HepG2 (cell line): ENCODE measurements around the gene PREX1. TPM values are rescaled to one million over a fixed set of nuclear protein-coding genes. Genes with fewer than 3 reads are reported as not detected.

ENCODE experiments used
- ATAC-seq: fragments of 200-7000 bp; cut with Tn5 transposase; 3 replicates; pipeline ENCODE4 v1.9.1; 2020; ENCODE audit warnings: mild to moderate bottlenecking, moderate library complexity
- BruUV-seq: library from RNA; stranded (reverse); fragments of 400-500 nt; replicated peaks from 2 replicates; lab custom pipeline; 2021; lab: Mats Ljungman, UMichigan
- CTCF ChIA-PET: fragments of 300-600 bp; formaldehyde crosslinking; extraction: SDS; loops from one replicate; lab custom pipeline; 2021; ENCODE audit warnings: low total read pairs, inconsistent platforms, low intra/inter-chr PET ratio; lab: Yijun Ruan, JAX
- POLR2A ChIA-PET: fragments of 350-600 bp; sonication (Branson Sonifier 250); formaldehyde crosslinking; loops from one replicate; lab custom pipeline; 2020; ENCODE audit warnings: antibody characterized with exemption, inconsistent platforms; lab: Yijun Ruan, JAX
- DNase-seq: peaks from one replicate; pipeline ENCODE4 v3.0.0-alpha.2; 2015; ENCODE audit warnings: low spot score
- FAIRE-seq: peaks from 3 replicates; lab custom pipeline; 2011; peaks lifted over from hg19 to GRCh38; lab: Jason Lieb, UNC
- H2AFZ ChIP-seq: one replicate; pipeline ENCODE4 v1.6.1; 2011; ENCODE audit warnings: low read length, inconsistent platforms
- H3K27ac ChIP-seq: fragments of 300-600 bp; 3 replicates; pipeline ENCODE4 v1.8.0; 2011; ENCODE audit warnings: mixed run types, mild to moderate bottlenecking, mixed read lengths, low read length, inconsistent platforms; ENCODE audit not compliant: insufficient read depth; ENCODE audit errors: extremely low read length
- H3K27me3 ChIP-seq, 2 experiments: fragments of 200-600 bp in 1 of 2; 2 replicates in 1 of 2; 3 replicates in 1 of 2; pipeline versions ENCODE4 v1.6.0 to v1.8.0; 2011; ENCODE audit warnings: low read length in 2 of 2, mild to moderate bottlenecking in 2 of 2, moderate library complexity in 2 of 2, inconsistent platforms in 1 of 2; ENCODE audit not compliant: insufficient read depth in 2 of 2, control insufficient read depth in 1 of 2
- H3K36me3 ChIP-seq, 2 experiments: fragments of 200-600 bp in 1 of 2; replicated peaks in 1 of 2; 2 replicates in 1 of 2; 3 replicates in 1 of 2; pipeline versions ENCODE4 v1.5.1 to v1.8.0; 2011; ENCODE audit warnings: low read length in 2 of 2, inconsistent platforms in 1 of 2; ENCODE audit not compliant: insufficient read depth in 2 of 2, control insufficient read depth in 1 of 2
- H3K4me1 ChIP-seq: 2 replicates; pipeline ENCODE4 v1.5.1; 2012; ENCODE audit warnings: low read length, inconsistent platforms; ENCODE audit not compliant: insufficient read depth
- H3K4me2 ChIP-seq: 2 replicates; pipeline ENCODE4 v1.6.0; 2011; ENCODE audit warnings: low read depth, low read length, inconsistent platforms
- H3K4me3 ChIP-seq, 3 experiments: fragments of 200-600 bp in 1 of 3; sonication (generic), shearing (Covaris generic) in 1 of 3; replicated peaks in 1 of 3; 2 replicates each; pipeline ENCODE4 v1.5.1; 2011 to 2016; ENCODE audit warnings: low read length in 3 of 3, inconsistent platforms in 2 of 3, low read depth in 2 of 3, mild to moderate bottlenecking in 2 of 3, control low read depth in 1 of 3, mixed read lengths in 1 of 3; ENCODE audit not compliant: insufficient read depth in 1 of 3
- H3K79me2 ChIP-seq: one replicate; pipeline ENCODE4 v1.6.1; 2011; ENCODE audit warnings: low read length, inconsistent platforms; ENCODE audit not compliant: insufficient read depth
- H3K9ac ChIP-seq: 2 replicates; pipeline ENCODE4 v1.6.0; 2011; ENCODE audit warnings: mild to moderate bottlenecking, low read depth, low read length, inconsistent platforms; ENCODE audit not compliant: insufficient read depth
- H3K9me3 ChIP-seq: 2 replicates; pipeline ENCODE4 v1.5.1; 2012; ENCODE audit warnings: mild to moderate bottlenecking, low read length
- H4K20me1 ChIP-seq: 2 replicates; pipeline ENCODE4 v1.6.0; 2011; ENCODE audit warnings: inconsistent platforms, mild to moderate bottlenecking, low read length, moderate library complexity; ENCODE audit not compliant: insufficient read depth
- EED ChIP-seq: sonication (generic); formaldehyde crosslinking; IDR thresholded peaks from 2 replicates; pipeline ENCODE4 v1.5.0; 2020; ENCODE audit warnings: mild to moderate bottlenecking, missing genetic modification reagents
- MAFG ChIP-seq: sonication (generic); formaldehyde crosslinking; IDR thresholded peaks from 2 replicates; pipeline ENCODE4 v1.5.1; 2020; ENCODE audit warnings: mild to moderate bottlenecking, missing genetic modification reagents
- NR3C1 ChIP-seq: sonication (generic); formaldehyde crosslinking; IDR thresholded peaks from 2 replicates; pipeline ENCODE4 v1.4.0; 2020; ENCODE audit warnings: missing genetic modification reagents
- POLR2A ChIP-seq, 2 experiments: IDR thresholded peaks; 2 replicates each; pipeline ENCODE4 v1.6.1; 2011; ENCODE audit warnings: low read depth in 2 of 2, low read length in 2 of 2, mild to moderate bottlenecking in 1 of 2, moderate library complexity in 1 of 2; ENCODE audit not compliant: insufficient read depth in 1 of 2
- REL ChIP-seq: sonication (generic); formaldehyde crosslinking; conservative IDR thresholded peaks from 2 replicates; pipeline ENCODE4 v1.8.0; 2022; ENCODE audit warnings: mild to moderate bottlenecking, missing genetic modification reagents, moderate library complexity
- SKIL ChIP-seq: sonication (generic); formaldehyde crosslinking; IDR thresholded peaks from 2 replicates; pipeline ENCODE4 v1.8.0; 2022; ENCODE audit warnings: missing genetic modification reagents, mild to moderate bottlenecking, moderate library complexity, borderline replicate concordance
- TFAP4 ChIP-seq: sonication (generic); IDR thresholded peaks from 2 replicates; pipeline ENCODE4 v1.6.1; 2016; ENCODE audit warnings: low read depth, borderline replicate concordance
- TFDP2 ChIP-seq: sonication (generic); formaldehyde crosslinking; IDR thresholded peaks from 2 replicates; pipeline ENCODE4 v1.4.0; 2020; ENCODE audit warnings: missing genetic modification reagents
- ZNF30 ChIP-seq: sonication (generic); formaldehyde crosslinking; IDR thresholded peaks from 2 replicates; pipeline ENCODE4 v1.5.0; 2020; ENCODE audit warnings: mild to moderate bottlenecking, missing genetic modification reagents
- ZNF484 ChIP-seq: sonication (generic); formaldehyde crosslinking; IDR thresholded peaks from 2 replicates; pipeline ENCODE4 v1.5.1; 2020; ENCODE audit warnings: mild to moderate bottlenecking, low read depth, missing genetic modification reagents, borderline replicate concordance
- ZNF562 ChIP-seq: sonication (generic); formaldehyde crosslinking; IDR thresholded peaks from 2 replicates; pipeline ENCODE4 v1.8.0; 2022; ENCODE audit warnings: missing genetic modification reagents, borderline replicate concordance
- ZZZ3 ChIP-seq: sonication (generic); formaldehyde crosslinking; IDR thresholded peaks from 2 replicates; pipeline ENCODE4 v1.4.0; 2020; ENCODE audit warnings: missing genetic modification reagents, mild to moderate bottlenecking, borderline replicate concordance
- WGBS: methylation state at CpG from one replicate; pipeline ENCODE4 v1.1.6; 2017; ENCODE audit warnings: low lambda C conversion rate; 5-methylcytosine and 5-hydroxymethylcytosine counted together
- in situ Hi-C: cut with HindIII; loops from 2 replicates; pipeline ENCODE4 v1.10.0; 2017; ENCODE audit warnings: low pct_unique_long_range_greater_than_20kb; ENCODE audit not compliant: extremely low pct_ligation_motif_present
- intact Hi-C: fragments of 100-400 bp; cut with micrococcal nuclease; formaldehyde crosslinking; loops from one replicate; pipeline ENCODE4 v1.10.0; 2022; ENCODE audit not compliant: unreplicated experiment
- polyA plus RNA-seq, 8 experiments: library from polyadenylated mRNA; depleted of rRNA in 3 of 8; stranded (reverse) in 7 of 8; unstranded in 1 of 8; fragments of >200 nt; fragmentation: Illumina TruSeq in 4 of 8; extraction: Trizol in 4 of 8; gene quantifications; 2 replicates each; pipeline versions ENCODE4 v1.2.1 to v1.2.3, GENCODE V29; 2011 to 2016; ENCODE audit warnings: low read depth in 4 of 8, missing spikeins in 1 of 8, mixed read lengths in 1 of 8; ENCODE audit not compliant: insufficient read depth in 1 of 8
- total RNA-seq, 5 experiments: library from RNA; depleted of rRNA; stranded (reverse); fragments of >200 nt; fragmentation: Illumina TruSeq; extraction: Trizol; gene quantifications; 2 replicates each; pipeline ENCODE4 v1.2.3, GENCODE V29; 2016; ENCODE audit warnings: low read depth in 1 of 5

The PREX1 gene
- total and polyA plus RNA-seq, 2 of the 13 experiments (the other 11 are each of a cell fraction or from before 2014, with no cell fraction given) = 0.02 to 0.04 TPM

GRCh38 chr20:48610996-48611395, 216.8 kb downstream of the PREX1 start:
- Histone ChIP-seq H3K27me3 (peaks cover 7 to 10% of the 10 kb centered on the region in 2 experiments; a peak in 4 of 5 replicates), H3K36me3 (no peaks in the 10 kb centered on the region), H4K20me1 (no peaks in the 10 kb centered on the region), H3K4me2 (no peak overlapping the region), H3K27ac (no peak overlapping the region), H2AFZ (no peak overlapping the region), H3K9ac (no peak overlapping the region), H3K4me3 (no peak overlapping the region), H3K9me3 (no peaks in the 10 kb centered on the region), H3K4me1 (peaks cover 20% of the 10 kb centered on the region), H3K79me2 (no peaks in the 10 kb centered on the region)
- no TSS peak for BruUV-seq
- ATAC-seq = no peak
- no peak for FAIRE-seq
- intact Hi-C loops (no loop called here), in situ Hi-C loops (loop anchor here (25.0 kb wide), 1 partner anchor 199 kb away; no protein-coding TSS in a partner anchor)
- CTCF ChIA-PET = no interaction called here
- WGBS = 60% methylated on average over 4 of the region's 4 CpGs
- POLR2A ChIA-PET = no interaction called here
- TF ChIP-seq MAFG (CRISPR knock-in tag) (no peak), EED (CRISPR knock-in tag) (no peak), SKIL (no peak), ZNF562 (CRISPR knock-in tag) (no peak), TFAP4 (no peak), NR3C1 (CRISPR knock-in tag) (no peak), ZZZ3 (no peak), REL (CRISPR knock-in tag) (no peak), TFDP2 (no peak), ZNF30 (CRISPR knock-in tag) (no peak), POLR2A (IDR thresholded peaks at IDR 0.05; ENCODE audit: insufficient read depth in 1 of 2, low read depth in 2 of 2, low read length in 2 of 2) (no peak), ZNF484 (CRISPR knock-in tag) (no peak)
- DNase-seq = no peak
